RWPE2 (cell line): ENCODE measurements around the gene IPP.
A peak's percentile ranks its signal among the peaks of the same experiment; 100 is the strongest.
"Not testable (repeated sequence)": the region's sequence is repeated elsewhere in the genome, so short reads cannot be mapped to it uniquely, and the experiment has no call there.

ENCODE experiments used
- ATAC-seq: fragments of 200-7000 bp; cut with Tn5 transposase; 3 replicates; pipeline ENCODE4 v1.9.1; 2021; ENCODE audit warnings: low read depth
- DNase-seq: peaks from one replicate; pipeline ENCODE4 v3.0.0-alpha.2; 2020; ENCODE audit warnings: low spot score
- H3K27ac ChIP-seq: fragments of 450-650 bp; 2 replicates; pipeline ENCODE4 v1.5.1; 2017; ENCODE audit warnings: mild to moderate bottlenecking; ENCODE audit not compliant: poor library complexity, severe bottlenecking
- H3K27me3 ChIP-seq: fragments of 250-450 bp; sonication (Bioruptor Pico); 2 replicates; pipeline ENCODE4 v1.5.1; 2021; ENCODE audit warnings: mild to moderate bottlenecking, moderate library complexity; ENCODE audit not compliant: insufficient read depth, poor library complexity, severe bottlenecking
- H3K36me3 ChIP-seq: fragments of 250-450 bp; sonication (Bioruptor Pico); 2 replicates; pipeline ENCODE4 v1.5.1; 2020; ENCODE audit warnings: low read depth, mild to moderate bottlenecking, moderate library complexity
- H3K4me1 ChIP-seq: fragments of 250-450 bp; sonication (Bioruptor Pico); 2 replicates; pipeline ENCODE4 v1.5.1; 2021; ENCODE audit warnings: mild to moderate bottlenecking, moderate library complexity; ENCODE audit not compliant: insufficient read depth, poor library complexity, severe bottlenecking
- H3K4me3 ChIP-seq: fragments of 250-450 bp; sonication (Bioruptor Pico); 2 replicates; pipeline ENCODE4 v1.5.1; 2021; ENCODE audit warnings: mild to moderate bottlenecking, moderate library complexity; ENCODE audit not compliant: severe bottlenecking
- H3K9me3 ChIP-seq: fragments of 250-450 bp; sonication (Bioruptor Pico); 2 replicates; pipeline ENCODE4 v1.5.1; 2021; ENCODE audit warnings: mild to moderate bottlenecking, moderate library complexity; ENCODE audit not compliant: severe bottlenecking
- CTCF ChIP-seq: fragments of 450-650 bp; IDR thresholded peaks from one replicate; pipeline ENCODE4 v1.5.1; 2017; ENCODE audit warnings: mild to moderate bottlenecking, moderate library complexity; ENCODE audit not compliant: poor library complexity, severe bottlenecking

Gene IPP

DNA sequence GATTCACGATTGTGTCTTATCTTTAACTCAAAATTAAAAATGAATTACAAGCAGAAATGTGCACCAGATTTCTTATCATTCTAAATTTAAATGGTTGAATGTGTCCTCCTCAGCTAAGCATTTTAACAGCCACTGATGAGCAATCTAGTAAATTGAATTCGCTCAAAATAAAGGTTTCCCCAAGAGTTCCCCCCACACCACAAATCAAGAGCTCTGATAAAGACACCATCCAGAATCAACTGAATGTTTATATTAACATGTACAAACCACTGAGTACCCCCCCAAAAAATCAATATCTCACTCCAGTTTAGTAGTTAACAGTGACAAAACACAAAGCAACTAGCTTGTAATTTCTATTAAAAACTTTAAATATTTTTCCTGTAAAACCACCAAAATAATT lies 66.1 kb downstream of the IPP start:
- TF ChIP-seq CTCF: no peak
- H3K4me1 ChIP-seq: peaks cover 18% of the 10 kb centered on the region
- DNase-seq: no peak
- H3K36me3 ChIP-seq: peaks cover under 1% of the 10 kb centered on the region
- ATAC-seq: no peak
- H3K9me3 ChIP-seq: no peaks in the 10 kb centered on the region
- H3K27me3 ChIP-seq: no peaks in the 10 kb centered on the region
- peak overlapping the region; percentile 88 for H3K4me3 ChIP-seq
- no peak overlapping the region for H3K27ac ChIP-seq

- TF ChIP-seq CTCF: no peak
- Histone ChIP-seq H3K4me3 (no peak overlapping the region), H3K27me3 (no peaks in the 10 kb centered on the region), H3K9me3 (no peaks in the 10 kb centered on the region), H3K27ac (no peak overlapping the region), H3K4me1 (peaks cover 19% of the 10 kb centered on the region), H3K36me3 (no peaks in the 10 kb centered on the region; the same call in none of the 2 replicates)
- no peak for ATAC-seq
- DNase-seq: no peak
Observed at GRCh38 chr1:45682942-45683341, 67.5 kb downstream of the IPP start.

- ATAC-seq (peak; percentile 29; the same call in 1 of the 3 replicates), DNase-seq (no peak)
- Histone ChIP-seq H3K27me3 (no peaks in the 10 kb centered on the region), H3K4me1 (peaks cover 22% of the 10 kb centered on the region), H3K4me3 (no peak overlapping the region), H3K36me3 (peaks cover under 1% of the 10 kb centered on the region), H3K9me3 (no peaks in the 10 kb centered on the region), H3K27ac (no peak overlapping the region)
- TF ChIP-seq CTCF: no peak
Observed at GRCh38 chr1:45679123-45679522, 71.3 kb downstream of the IPP start.

GRCh38 chr1:45678489-45678888 lies 72.0 kb downstream of the IPP start:
- H3K36me3 ChIP-seq: peaks cover 4% of the 10 kb centered on the region
- TF ChIP-seq CTCF: no peak
- ATAC-seq: no peak
- no peaks in the 10 kb centered on the region for H3K9me3 ChIP-seq
- no peak overlapping the region for H3K4me3 ChIP-seq
- peaks cover 22% of the 10 kb centered on the region for H3K4me1 ChIP-seq
- no peak overlapping the region for H3K27ac ChIP-seq
- H3K27me3 ChIP-seq: no peaks in the 10 kb centered on the region
- DNase-seq: no peak

GRCh38 chr1:45677751-45678245 lies 72.7 kb downstream of the IPP start:
- Histone ChIP-seq H3K4me1 (peaks cover 22% of the 10 kb centered on the region), H3K36me3 (peaks cover 7% of the 10 kb centered on the region), H3K9me3 (no peaks in the 10 kb centered on the region), H3K27ac (no peak overlapping the region), H3K4me3 (no peak overlapping the region), H3K27me3 (no peaks in the 10 kb centered on the region)
- DNase-seq (no peak), ATAC-seq (no peak)
- no peak for TF ChIP-seq CTCF

- ATAC-seq, H3K36me3 ChIP-seq, H3K9me3 ChIP-seq: not testable (repeated sequence)
Observed at GRCh38 chr1:45676553-45676952, 73.9 kb downstream of the IPP start.

More at GRCh38 chr1:45676553-45676952, 73.9 kb downstream of the IPP start:
- H3K4me3 ChIP-seq, H3K27ac ChIP-seq, H3K27me3 ChIP-seq, DNase-seq: not testable (repeated sequence)
- H3K4me1 ChIP-seq: peaks cover 18% of the 10 kb centered on the region
